ENCODE measurements around the gene MAD2L1. TPM values are rescaled to one million over a fixed set of nuclear protein-coding genes. Genes with fewer than 3 reads are reported as not detected.

MAD2L1 gene
- total RNA-seq, 1 experiment from 2014 or later: 76.6 TPM

- no peak overlapping the region for H3K4me2 ChIP-seq (ENCODE audit: low read length)
- no peaks in the 10 kb centered on the region for H3K9me3 ChIP-seq (ENCODE audit: low read length)
- no peaks in the 10 kb centered on the region for H4K20me1 ChIP-seq (ENCODE audit: low read length)
- H3K9ac ChIP-seq (ENCODE audit: low read length): no peak overlapping the region
- DNase-seq (peak; percentile 35), ATAC-seq (peak; percentile 42; the same call in 1 of the 2 replicates)
- no peak overlapping the region for H3K4me3 ChIP-seq (ENCODE audit: low read length)
- TF ChIP-seq EZH2phosphoT487 (IDR thresholded peaks at IDR 0.05; ENCODE audit: borderline replicate concordance, low read length) (no peak), CTCF (conservative IDR thresholded peaks at IDR 0.05; ENCODE audit: low read depth, low read length) (peak; percentile 44)
- ChIA-PET CTCF (interaction anchor here (0.6 to 1.1 kb wide), 4 partner anchors 427 to 499 kb away, joined by 3 to 10 read pairs (median 4); partner anchors contain the start of gene PDE5A), POLR2A (ENCODE audit: unreplicated experiment) (no interaction called here)
- intact Hi-C loops (cut with micrococcal nuclease): loop anchor here (2.0 kb wide), 1 partner anchor 741 kb away; no protein-coding TSS in a partner anchor
- peaks cover 10% of the 10 kb centered on the region; the same call in 1 of the 2 replicates for H3K4me1 ChIP-seq (ENCODE audit: insufficient read depth, low read length)
- peaks cover 27% of the 10 kb centered on the region for H3K36me3 ChIP-seq (ENCODE audit: low read depth, low read length)
- BruUV-seq (replicated peaks): no TSS peak
- H3K9me2 ChIP-seq (replicated peaks; ENCODE audit: low read length): no peaks in the 10 kb centered on the region
- no peaks in the 10 kb centered on the region for H3K27me3 ChIP-seq (ENCODE audit: low read length)
- H2AFZ ChIP-seq (ENCODE audit: low read length): no peak overlapping the region
- H3F3A ChIP-seq (ENCODE audit: low read length, unreplicated experiment): no peaks in the 10 kb centered on the region
- H3K79me2 ChIP-seq (ENCODE audit: low read length): peaks cover 22% of the 10 kb centered on the region
- H3K27ac ChIP-seq (ENCODE audit: low read length): no peak overlapping the region
These were observed 10.4 kb downstream of the MAD2L1 start for GRCh38 chr4:120056246-120056645.

- Histone ChIP-seq H3K4me1 (ENCODE audit: insufficient read depth, low read length) (peaks cover 10% of the 10 kb centered on the region; the same call in 1 of the 2 replicates), H3K4me2 (ENCODE audit: low read length) (no peak overlapping the region), H3K9ac (ENCODE audit: low read length) (no peak overlapping the region), H2AFZ (ENCODE audit: low read length) (no peak overlapping the region), H4K20me1 (ENCODE audit: low read length) (no peaks in the 10 kb centered on the region), H3K4me3 (ENCODE audit: low read length) (no peak overlapping the region), H3K27me3 (ENCODE audit: low read length) (no peaks in the 10 kb centered on the region), H3K27ac (ENCODE audit: low read length) (no peak overlapping the region), H3K9me2 (replicated peaks; ENCODE audit: low read length) (no peaks in the 10 kb centered on the region), H3K9me3 (ENCODE audit: low read length) (no peaks in the 10 kb centered on the region), H3K36me3 (ENCODE audit: low read depth, low read length) (peaks cover 24% of the 10 kb centered on the region), H3F3A (ENCODE audit: low read length, unreplicated experiment) (no peaks in the 10 kb centered on the region), H3K79me2 (ENCODE audit: low read length) (peaks cover 19% of the 10 kb centered on the region)
- ChIA-PET CTCF (interaction anchor here (0.9 to 1.1 kb wide), 3 partner anchors 427 to 498 kb away, joined by 3 to 10 read pairs (median 4); partner anchors contain the start of gene PDE5A), POLR2A (ENCODE audit: unreplicated experiment) (no interaction called here)
- DNase-seq (no peak), ATAC-seq (no peak)
- BruUV-seq (replicated peaks): no TSS peak
- TF ChIP-seq EZH2phosphoT487 (IDR thresholded peaks at IDR 0.05; ENCODE audit: borderline replicate concordance, low read length) (no peak), EZH2 (IDR thresholded peaks at IDR 0.05; ENCODE audit: low read length, unreplicated experiment) (no peak), CTCF (conservative IDR thresholded peaks at IDR 0.05; ENCODE audit: low read depth, low read length) (no peak)
- intact Hi-C loops (cut with micrococcal nuclease): loop anchor here (2.0 kb wide), 1 partner anchor 741 kb away; no protein-coding TSS in a partner anchor
These were observed 10.9 kb downstream of the MAD2L1 start for GRCh38 chr4:120055795-120056194.

GRCh38 chr4:120055162-120055561 lies 11.5 kb downstream of the MAD2L1 start:
- no peak for ATAC-seq
- no peak for TF ChIP-seq EZH2phosphoT487 (IDR thresholded peaks at IDR 0.05; ENCODE audit: borderline replicate concordance, low read length)
- TF ChIP-seq EZH2 (IDR thresholded peaks at IDR 0.05; ENCODE audit: low read length, unreplicated experiment): no peak
- no peak for TF ChIP-seq CTCF (conservative IDR thresholded peaks at IDR 0.05; ENCODE audit: low read depth, low read length)
- BruUV-seq (replicated peaks): no TSS peak

More at GRCh38 chr4:120055162-120055561, 11.5 kb downstream of the MAD2L1 start:
- Histone ChIP-seq H2AFZ (ENCODE audit: low read length) (no peak overlapping the region), H3F3A (ENCODE audit: low read length, unreplicated experiment) (no peaks in the 10 kb centered on the region), H3K4me3 (ENCODE audit: low read length) (no peak overlapping the region), H3K79me2 (ENCODE audit: low read length) (peaks cover 13% of the 10 kb centered on the region; the same call in 1 of the 2 replicates), H3K27me3 (ENCODE audit: low read length) (no peaks in the 10 kb centered on the region), H4K20me1 (ENCODE audit: low read length) (no peaks in the 10 kb centered on the region), H3K9me3 (ENCODE audit: low read length) (no peaks in the 10 kb centered on the region), H3K27ac (ENCODE audit: low read length) (no peak overlapping the region), H3K4me2 (ENCODE audit: low read length) (no peak overlapping the region), H3K9me2 (replicated peaks; ENCODE audit: low read length) (no peaks in the 10 kb centered on the region), H3K4me1 (ENCODE audit: insufficient read depth, low read length) (peaks cover 10% of the 10 kb centered on the region; the same call in 1 of the 2 replicates), H3K36me3 (ENCODE audit: low read depth, low read length) (peaks cover 18% of the 10 kb centered on the region), H3K9ac (ENCODE audit: low read length) (no peak overlapping the region)
- CTCF ChIA-PET: no interaction called here
- intact Hi-C loops (cut with micrococcal nuclease): no loop called here
- POLR2A ChIA-PET (ENCODE audit: unreplicated experiment): no interaction called here
- no peak for DNase-seq
